ENCODE data around the gene CCL21.

The CCL21 gene

DNA sequence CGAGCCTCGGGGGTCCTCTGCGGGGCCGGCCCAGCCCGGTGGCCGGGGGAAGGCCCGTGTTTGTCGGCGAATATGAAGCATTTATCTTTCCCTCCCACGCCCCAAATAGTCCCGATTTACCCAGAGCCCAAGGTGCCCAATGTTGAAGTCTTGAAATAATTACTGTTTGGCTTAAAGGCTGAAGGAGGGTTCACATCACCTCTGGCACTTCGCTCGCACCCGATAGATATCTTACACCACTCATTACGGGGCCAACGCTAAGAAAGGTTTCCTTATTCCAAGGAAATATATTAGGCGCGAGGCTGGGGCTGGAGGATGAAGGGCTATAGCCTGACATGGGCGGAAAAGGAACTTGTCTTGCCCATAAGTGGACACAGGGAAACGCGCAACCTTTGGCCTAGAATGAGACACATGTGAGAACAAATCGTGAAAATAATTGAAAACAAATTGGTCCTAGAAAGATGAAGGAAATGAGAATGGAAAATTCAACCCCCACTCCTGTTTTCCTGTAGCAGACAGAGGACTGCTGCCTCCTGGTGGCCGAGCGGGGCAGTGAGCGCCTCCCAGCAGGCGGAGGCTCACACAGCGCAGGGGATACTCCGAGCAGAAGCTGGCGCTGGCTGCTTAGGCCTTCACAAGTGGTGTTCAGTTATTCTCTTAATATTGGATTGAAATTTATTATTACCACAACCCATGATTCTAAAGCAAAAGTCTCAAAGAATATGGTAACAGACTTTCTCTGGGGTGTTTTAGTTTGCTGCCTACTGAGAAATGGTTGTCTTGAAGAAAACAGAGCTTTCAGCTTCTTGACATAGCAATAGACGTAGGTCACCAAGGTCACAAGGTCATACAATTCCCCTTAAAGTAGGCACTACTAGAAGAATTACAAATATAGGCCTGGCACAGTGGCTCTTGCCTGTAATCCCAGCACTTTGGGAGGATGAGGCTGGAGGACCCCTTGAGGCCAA is 7.9 kb downstream of the CCL21 start:
- peak; percentile 76 for DNase-seq

DNA sequence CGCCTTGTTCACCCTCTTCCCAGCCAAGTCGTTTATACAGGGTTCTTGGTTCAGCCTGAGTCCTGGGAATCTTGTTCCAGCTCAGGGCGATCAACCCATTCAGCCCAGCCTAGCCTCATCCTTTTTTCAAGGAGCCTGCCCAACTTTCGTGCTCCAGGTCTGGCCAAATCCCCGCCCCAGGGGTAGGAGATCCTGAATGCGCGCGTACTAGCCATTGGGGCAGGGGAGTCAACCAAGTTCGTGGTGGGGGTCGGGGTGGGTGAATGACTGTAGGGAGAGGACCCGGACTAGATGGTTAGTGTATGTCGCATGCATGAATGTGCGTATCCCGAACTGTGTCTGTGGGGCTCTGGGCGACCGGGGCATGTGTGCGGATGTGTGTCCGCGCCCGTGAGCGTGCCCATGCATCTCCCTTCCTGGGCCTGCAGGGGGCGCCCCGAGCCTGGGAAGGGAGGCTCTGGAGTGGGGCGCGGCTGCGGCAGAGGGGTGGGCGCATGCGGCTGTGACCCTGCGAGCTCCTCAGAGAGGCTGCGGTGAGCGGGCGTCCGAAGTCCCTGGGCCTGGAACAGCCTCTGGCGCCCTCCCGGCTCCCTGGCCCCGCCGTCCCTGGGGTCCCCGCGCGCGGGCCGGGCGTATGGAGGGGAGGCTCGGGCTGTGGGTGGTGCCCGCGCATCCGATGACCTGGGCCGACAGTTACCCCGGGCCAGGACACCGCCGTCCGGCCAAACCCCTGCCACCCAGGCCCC is 8.7 kb downstream of the CCL21 start:
- peak; percentile 78 for DNase-seq

GRCh38 chr9:34694811-34695210 is 15.1 kb downstream of the CCL21 start:
- no peak for DNase-seq

DNA sequence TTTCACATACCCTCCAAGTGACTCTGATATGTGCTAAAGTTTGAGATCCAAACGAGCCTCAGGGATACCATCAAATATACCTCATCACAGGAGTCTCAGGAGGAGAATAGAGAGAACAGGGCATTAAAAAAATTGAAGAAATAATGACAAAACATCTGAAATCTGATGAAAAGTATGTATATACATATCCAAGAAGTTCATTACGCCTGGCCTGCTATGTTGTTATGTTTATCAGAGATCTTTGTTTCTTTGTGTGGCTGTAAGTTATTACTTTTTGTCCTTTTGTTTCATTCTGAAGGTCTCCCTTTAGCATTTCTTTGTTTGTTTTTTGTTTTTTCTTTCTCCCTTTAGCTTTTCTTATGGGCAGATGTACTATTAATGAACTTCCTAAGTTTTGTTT is 16.4 kb downstream of the CCL21 start:
- no peak for DNase-seq

DNA sequence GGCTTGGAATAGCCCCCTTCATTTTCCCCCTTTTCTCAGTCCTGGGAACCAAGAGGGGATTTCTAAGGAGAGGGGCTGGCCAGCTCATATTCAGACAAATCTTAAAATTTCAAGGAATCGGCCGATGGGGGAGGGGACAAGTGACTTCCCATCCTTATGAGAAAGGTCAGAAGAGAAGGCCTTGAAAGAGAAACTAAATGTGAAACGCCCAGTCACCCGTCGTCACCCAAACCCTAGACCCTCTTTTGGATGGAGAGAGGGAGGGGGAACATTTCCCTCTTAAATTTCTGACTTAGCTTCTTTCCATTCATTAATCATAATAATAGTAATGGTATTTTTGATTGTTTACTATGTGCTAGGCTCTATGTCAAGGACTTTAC is 18.0 kb downstream of the CCL21 start:
- DNase-seq: no peak

- no peak for DNase-seq
Observed at GRCh38 chr9:34690983-34691935, 18.7 kb downstream of the CCL21 start, which contains the start of gene CCL19. Gene CCL19, minus strand, starts transcription at chr9:34691276. Its CDS starts 137 bp downstream, at chr9:34691139.

DNA sequence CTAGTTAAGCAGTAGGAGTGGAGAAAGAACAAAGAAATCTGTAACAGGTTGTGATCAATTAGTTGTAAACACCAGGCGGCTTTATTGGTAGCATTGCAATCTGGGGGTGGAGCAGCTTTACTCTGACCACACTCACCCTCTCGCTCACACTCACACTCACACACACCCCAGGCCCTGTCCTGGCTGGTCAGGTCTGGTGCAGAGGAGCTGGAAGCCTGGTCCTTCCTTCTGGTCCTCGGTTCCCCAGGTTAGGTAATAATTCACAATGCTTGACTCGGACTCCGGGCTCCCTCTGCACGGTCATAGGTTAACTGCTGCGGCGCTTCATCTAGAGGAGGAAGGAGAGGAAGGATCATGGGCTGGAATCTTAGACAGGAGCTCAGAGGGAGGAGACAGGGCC is 20.4 kb downstream of the CCL21 start:
- DNase-seq: no peak

GRCh38 chr9:34689116-34689470 is 20.8 kb downstream of the CCL21 start:
- peak; percentile 73 for DNase-seq

- peak; percentile 34 for DNase-seq
Observed at GRCh38 chr9:34688329-34689115, 21.4 kb downstream of the CCL21 start.

DNA sequence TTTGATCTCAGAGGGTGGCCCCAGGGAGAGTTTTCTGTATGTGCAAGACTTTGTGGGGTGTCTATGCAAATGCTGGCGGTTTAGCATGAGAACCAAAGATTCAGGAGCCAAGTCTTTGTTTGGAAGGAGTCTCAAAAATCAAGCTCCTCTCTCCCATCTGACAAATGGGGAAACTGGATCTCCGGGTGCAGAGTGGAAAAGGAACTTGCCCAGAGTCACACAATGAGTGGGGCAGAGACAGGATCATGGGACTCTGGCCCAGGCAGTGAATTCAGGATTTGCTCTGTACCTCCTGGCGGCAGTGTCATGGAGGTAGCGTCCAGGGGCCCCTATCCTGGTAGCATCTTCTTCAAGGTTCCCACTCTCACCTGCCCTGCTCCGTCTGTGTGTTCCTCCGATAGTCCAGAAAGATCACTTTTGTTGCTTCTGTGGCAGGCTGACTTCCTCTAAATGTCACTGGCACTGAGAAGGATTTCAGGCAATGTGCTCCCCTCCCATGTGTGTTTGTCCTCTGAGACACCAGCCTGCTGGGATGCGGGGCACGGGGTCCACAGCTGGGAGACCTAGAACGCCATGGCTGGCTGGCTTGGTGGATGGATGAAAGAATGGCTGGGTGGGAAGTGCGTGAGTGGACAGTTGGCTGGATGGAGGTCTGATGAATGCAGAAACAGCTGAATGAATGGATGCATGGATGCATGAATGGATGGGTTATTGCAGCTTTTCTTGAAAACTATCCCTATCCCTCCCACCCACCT is 22.5 kb downstream of the CCL21 start:
- no peak for DNase-seq

DNA sequence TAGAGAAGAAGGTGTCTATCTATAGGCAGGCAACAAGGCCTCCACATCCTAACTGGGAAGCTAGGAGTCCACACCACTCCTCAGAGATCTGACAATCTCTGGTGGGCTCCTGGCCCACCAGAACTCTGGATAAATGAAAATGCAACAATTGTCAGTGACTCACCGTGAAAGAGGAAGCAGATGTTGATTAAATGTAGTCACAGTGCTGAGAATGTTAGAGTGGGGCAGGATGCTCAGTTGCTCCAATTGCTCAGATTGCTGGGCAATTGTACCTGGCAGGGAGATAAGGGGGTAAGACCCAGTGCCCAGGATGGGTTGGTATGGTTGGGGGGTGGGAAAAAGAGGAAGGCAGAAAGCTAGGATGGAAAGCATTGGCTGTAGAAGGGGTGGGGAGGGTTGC is 23.2 kb downstream of the CCL21 start:
- DNase-seq: no peak

DNA sequence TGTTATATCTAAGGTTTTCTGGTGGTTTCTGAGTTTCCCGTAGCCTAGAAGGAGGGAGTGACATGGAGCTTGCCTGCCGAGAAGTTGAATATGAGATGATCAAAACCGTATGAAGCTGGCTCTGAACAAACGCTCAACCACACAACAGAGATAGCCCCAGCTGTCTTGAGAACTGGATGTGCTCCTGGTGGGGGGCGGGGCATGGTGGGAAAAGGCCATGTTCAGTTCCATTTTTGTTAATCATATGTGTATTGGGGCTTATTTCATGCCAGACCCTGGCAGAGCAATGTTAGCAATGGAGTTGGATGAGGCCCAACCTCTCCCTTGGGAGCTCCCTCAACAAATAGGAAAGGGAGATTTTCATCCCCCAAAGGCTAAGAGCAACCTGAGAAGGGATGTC is 23.7 kb downstream of the CCL21 start:
- no peak for DNase-seq

GRCh38 chr9:34685591-34685990 is 24.3 kb downstream of the CCL21 start:
- no peak for DNase-seq

GRCh38 chr9:34684816-34685215 is 25.1 kb downstream of the CCL21 start:
- no peak for DNase-seq

DNA sequence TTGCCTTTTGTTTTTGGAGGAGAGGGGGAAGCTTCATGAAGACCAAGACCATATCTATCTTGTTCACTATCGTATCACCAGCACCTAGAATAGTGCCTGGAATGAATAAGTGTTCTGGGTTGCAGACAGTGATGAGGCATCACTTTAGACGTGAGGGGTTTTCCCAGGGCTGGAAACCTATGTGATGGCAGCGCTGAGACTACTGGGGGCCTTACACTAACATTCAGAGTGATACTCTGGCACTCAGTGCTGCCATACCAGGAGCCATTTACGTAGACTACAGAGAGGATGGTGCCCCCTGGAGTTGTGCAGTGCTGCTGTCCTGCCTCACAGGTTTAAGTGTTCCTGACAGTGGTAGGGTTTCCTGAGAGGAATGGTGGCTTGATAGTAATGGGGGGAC is 25.8 kb downstream of the CCL21 start:
- DNase-seq: no peak

DNA sequence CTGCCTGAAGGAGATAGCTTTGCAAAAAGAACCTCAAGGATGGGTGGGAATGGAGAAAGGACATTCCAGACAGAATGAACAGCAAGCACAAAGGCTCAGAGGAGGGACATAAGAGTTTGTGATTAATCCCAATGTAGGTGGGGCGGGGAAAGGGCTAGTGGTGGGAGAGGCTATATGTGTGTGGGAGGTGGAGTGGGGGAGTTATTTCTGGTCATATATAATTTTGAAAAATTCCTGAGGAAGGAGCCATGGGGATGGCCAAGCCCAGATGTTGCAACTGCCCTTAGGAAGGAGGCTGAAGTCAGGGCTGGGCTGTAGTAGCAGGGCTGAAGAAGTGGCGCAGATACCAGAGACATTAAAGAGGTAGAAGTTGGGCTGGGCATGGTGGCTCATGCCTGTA is 34.1 kb downstream of the CCL21 start:
- no peak for DNase-seq

DNA sequence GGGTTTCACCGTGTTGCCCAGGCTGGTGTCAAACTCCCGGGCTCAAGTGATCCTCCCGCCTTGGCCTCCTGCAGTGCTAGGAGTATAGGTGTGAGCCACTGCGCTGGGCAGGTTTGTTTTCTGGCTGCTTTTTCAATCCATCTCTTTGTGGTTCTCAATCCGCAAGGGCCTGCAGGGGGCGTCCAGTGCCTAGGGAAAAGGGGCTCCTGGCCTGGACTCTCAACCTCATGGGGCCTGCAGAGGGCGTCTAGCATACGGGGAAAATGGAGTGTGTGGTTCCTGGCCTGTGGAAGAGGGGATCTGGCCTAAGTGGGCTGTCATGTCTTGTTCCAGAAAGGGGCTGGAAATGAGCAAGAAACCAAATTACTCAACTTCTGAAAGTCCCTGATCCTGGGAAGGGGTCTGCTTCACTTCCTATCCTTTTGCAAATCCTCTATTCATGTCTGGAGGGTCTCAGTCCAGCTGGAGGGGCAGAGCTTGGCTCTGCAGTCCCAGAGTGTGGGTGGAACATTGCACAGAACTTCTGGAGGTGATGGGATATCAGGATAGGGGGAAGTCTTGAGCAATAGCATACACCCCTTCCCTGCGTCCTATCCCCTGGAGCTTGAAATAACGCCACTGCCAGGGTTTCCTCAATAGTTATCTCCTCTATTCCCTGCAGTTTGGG is 34.8 kb downstream of the CCL21 start:
- peak; percentile 88 for DNase-seq

GRCh38 chr9:34674440-34674839 is 35.5 kb downstream of the CCL21 start:
- no peak for DNase-seq

- no peak for DNase-seq
Observed at GRCh38 chr9:34671307-34671706, 38.6 kb downstream of the CCL21 start.

- DNase-seq: no peak
Observed at GRCh38 chr9:34669809-34670562, 40.0 kb downstream of the CCL21 start.

All from NCI-H69 (cell line).